ENCODE measurements around the gene DKK2. TPM values are rescaled to one million over a fixed set of nuclear protein-coding genes. Genes with fewer than 3 reads are reported as not detected.

DKK2 gene
- total RNA-seq, 1 experiment from 2014 or later, result not detected

DNA sequence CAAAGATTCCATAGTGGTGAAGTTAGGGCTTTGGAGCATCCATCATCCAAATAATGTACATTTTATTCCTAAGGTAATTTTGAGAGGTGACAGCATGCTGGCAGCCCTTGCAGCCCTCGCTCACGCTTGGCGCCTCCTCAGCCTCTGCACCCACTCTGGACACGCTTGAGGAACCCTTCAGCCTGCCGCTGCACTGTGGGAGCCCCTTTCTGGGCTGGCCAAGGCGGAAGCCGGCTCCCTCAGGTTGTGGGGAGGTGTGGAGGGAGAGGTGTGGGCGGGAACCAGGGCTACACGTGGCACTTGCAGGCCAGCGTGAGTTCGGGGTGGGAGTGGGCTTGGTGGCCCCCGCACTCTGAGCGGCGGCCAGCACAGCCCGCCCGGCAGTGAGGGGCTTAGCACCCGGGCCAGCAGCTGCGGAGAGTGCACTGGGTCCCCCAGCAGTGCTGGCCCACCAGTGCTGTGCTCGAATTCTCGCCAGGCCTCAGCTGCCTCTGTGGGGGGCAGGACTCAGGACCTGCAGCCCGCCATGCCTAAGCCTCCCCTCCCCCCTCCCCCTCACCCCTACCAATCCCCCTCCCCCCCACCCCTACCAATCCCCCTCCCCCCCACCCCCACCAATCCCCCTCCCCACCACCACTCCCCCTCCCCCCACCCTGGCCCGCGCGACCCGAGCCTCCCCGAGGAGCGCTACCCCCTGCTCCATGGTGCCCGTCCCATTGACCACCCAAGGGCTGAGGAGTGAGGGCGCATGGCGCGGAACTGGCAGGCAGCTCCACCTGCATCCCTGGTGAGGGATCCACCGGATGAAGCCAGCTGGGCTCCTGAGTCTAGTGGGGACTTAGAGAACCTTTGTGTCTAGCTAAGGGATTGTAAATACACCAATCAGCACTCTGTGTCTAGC, 37.0 kb upstream of the DKK2 start:
- Mint-ChIP-seq H3K27ac (no peak overlapping the region), H3K27me3 (ENCODE audit: low read depth) (no peaks in the 10 kb centered on the region; the same call in 1 of the 2 replicates), H3K4me3 (no peak overlapping the region), H3K9me3 (peaks cover 32% of the 10 kb centered on the region), H3K4me1 (no peaks in the 10 kb centered on the region), H3K36me3 (no peaks in the 10 kb centered on the region; the same call in 1 of the 2 replicates)
- TF ChIP-seq NR1H2 (CRISPR knock-in tag; IDR thresholded peaks at IDR 0.05) (no peak), FOXK1 (CRISPR knock-in tag; IDR thresholded peaks at IDR 0.05) (no peak), ZNF219 (CRISPR knock-in tag; IDR thresholded peaks at IDR 0.05; ENCODE audit: borderline replicate concordance) (no peak), TCF7 (CRISPR knock-in tag; IDR thresholded peaks at IDR 0.05; ENCODE audit: low read depth) (no peak), ZNF232 (CRISPR knock-in tag; IDR thresholded peaks at IDR 0.05) (no peak), MYBL2 (CRISPR knock-in tag; IDR thresholded peaks at IDR 0.05) (no peak), ELF4 (CRISPR knock-in tag; IDR thresholded peaks at IDR 0.05; ENCODE audit: low read depth) (no peak), ZNF263 (CRISPR knock-in tag; IDR thresholded peaks at IDR 0.05; ENCODE audit: low read depth) (no peak), NR3C1 (CRISPR knock-in tag; conservative IDR thresholded peaks at IDR 0.05; ENCODE audit: low read depth) (no peak), ZNF121 (CRISPR knock-in tag; IDR thresholded peaks at IDR 0.05) (no peak), JUN (CRISPR knock-in tag; IDR thresholded peaks at IDR 0.05) (no peak), JAZF1 (CRISPR knock-in tag; IDR thresholded peaks at IDR 0.05) (no peak), TEAD1 (CRISPR knock-in tag; IDR thresholded peaks at IDR 0.05) (no peak), ZNF671 (CRISPR knock-in tag; IDR thresholded peaks at IDR 0.05) (no peak)
- TF ChIP-seq, protein P1, sequence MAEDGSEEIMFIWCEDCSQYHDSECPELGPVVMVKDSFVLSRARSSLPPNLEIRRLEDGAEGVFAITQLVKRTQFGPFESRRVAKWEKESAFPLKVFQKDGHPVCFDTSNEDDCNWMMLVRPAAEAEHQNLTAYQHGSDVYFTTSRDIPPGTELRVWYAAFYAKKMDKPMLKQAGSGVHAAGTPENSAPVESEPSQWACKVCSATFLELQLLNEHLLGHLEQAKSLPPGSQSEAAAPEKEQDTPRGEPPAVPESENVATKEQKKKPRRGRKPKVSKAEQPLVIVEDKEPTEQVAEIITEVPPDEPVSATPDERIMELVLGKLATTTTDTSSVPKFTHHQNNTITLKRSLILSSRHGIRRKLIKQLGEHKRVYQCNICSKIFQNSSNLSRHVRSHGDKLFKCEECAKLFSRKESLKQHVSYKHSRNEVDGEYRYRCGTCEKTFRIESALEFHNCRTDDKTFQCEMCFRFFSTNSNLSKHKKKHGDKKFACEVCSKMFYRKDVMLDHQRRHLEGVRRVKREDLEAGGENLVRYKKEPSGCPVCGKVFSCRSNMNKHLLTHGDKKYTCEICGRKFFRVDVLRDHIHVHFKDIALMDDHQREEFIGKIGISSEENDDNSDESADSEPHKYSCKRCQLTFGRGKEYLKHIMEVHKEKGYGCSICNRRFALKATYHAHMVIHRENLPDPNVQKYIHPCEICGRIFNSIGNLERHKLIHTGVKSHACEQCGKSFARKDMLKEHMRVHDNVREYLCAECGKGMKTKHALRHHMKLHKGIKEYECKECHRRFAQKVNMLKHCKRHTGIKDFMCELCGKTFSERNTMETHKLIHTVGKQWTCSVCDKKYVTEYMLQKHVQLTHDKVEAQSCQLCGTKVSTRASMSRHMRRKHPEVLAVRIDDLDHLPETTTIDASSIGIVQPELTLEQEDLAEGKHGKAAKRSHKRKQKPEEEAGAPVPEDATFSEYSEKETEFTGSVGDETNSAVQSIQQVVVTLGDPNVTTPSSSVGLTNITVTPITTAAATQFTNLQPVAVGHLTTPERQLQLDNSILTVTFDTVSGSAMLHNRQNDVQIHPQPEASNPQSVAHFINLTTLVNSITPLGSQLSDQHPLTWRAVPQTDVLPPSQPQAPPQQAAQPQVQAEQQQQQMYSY (CRISPR knock-in tag; IDR thresholded peaks at IDR 0.05), result no peak
- TF ChIP-seq, protein P2, sequence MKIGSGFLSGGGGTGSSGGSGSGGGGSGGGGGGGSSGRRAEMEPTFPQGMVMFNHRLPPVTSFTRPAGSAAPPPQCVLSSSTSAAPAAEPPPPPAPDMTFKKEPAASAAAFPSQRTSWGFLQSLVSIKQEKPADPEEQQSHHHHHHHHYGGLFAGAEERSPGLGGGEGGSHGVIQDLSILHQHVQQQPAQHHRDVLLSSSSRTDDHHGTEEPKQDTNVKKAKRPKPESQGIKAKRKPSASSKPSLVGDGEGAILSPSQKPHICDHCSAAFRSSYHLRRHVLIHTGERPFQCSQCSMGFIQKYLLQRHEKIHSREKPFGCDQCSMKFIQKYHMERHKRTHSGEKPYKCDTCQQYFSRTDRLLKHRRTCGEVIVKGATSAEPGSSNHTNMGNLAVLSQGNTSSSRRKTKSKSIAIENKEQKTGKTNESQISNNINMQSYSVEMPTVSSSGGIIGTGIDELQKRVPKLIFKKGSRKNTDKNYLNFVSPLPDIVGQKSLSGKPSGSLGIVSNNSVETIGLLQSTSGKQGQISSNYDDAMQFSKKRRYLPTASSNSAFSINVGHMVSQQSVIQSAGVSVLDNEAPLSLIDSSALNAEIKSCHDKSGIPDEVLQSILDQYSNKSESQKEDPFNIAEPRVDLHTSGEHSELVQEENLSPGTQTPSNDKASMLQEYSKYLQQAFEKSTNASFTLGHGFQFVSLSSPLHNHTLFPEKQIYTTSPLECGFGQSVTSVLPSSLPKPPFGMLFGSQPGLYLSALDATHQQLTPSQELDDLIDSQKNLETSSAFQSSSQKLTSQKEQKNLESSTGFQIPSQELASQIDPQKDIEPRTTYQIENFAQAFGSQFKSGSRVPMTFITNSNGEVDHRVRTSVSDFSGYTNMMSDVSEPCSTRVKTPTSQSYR (CRISPR knock-in tag; IDR thresholded peaks at IDR 0.05), result no peak
- TF ChIP-seq, protein P3, sequence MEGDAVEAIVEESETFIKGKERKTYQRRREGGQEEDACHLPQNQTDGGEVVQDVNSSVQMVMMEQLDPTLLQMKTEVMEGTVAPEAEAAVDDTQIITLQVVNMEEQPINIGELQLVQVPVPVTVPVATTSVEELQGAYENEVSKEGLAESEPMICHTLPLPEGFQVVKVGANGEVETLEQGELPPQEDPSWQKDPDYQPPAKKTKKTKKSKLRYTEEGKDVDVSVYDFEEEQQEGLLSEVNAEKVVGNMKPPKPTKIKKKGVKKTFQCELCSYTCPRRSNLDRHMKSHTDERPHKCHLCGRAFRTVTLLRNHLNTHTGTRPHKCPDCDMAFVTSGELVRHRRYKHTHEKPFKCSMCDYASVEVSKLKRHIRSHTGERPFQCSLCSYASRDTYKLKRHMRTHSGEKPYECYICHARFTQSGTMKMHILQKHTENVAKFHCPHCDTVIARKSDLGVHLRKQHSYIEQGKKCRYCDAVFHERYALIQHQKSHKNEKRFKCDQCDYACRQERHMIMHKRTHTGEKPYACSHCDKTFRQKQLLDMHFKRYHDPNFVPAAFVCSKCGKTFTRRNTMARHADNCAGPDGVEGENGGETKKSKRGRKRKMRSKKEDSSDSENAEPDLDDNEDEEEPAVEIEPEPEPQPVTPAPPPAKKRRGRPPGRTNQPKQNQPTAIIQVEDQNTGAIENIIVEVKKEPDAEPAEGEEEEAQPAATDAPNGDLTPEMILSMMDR (IDR thresholded peaks at IDR 0.05), result no peak
- TF ChIP-seq, protein P4, sequence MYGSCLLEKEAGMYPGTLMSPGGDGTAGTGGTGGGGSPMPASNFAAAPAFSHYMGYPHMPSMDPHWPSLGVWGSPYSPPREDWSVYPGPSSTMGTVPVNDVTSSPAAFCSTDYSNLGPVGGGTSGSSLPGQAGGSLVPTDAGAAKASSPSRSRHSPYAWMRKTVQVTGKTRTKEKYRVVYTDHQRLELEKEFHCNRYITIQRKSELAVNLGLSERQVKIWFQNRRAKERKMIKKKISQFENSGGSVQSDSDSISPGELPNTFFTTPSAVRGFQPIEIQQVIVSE (CRISPR knock-in tag; IDR thresholded peaks at IDR 0.05; ENCODE audit: borderline replicate concordance), result no peak
- TF ChIP-seq, protein P5, sequence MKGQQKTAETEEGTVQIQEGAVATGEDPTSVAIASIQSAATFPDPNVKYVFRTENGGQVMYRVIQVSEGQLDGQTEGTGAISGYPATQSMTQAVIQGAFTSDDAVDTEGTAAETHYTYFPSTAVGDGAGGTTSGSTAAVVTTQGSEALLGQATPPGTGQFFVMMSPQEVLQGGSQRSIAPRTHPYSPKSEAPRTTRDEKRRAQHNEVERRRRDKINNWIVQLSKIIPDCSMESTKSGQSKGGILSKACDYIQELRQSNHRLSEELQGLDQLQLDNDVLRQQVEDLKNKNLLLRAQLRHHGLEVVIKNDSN (CRISPR knock-in tag; IDR thresholded peaks at IDR 0.05), result no peak
- TF ChIP-seq, protein P6, sequence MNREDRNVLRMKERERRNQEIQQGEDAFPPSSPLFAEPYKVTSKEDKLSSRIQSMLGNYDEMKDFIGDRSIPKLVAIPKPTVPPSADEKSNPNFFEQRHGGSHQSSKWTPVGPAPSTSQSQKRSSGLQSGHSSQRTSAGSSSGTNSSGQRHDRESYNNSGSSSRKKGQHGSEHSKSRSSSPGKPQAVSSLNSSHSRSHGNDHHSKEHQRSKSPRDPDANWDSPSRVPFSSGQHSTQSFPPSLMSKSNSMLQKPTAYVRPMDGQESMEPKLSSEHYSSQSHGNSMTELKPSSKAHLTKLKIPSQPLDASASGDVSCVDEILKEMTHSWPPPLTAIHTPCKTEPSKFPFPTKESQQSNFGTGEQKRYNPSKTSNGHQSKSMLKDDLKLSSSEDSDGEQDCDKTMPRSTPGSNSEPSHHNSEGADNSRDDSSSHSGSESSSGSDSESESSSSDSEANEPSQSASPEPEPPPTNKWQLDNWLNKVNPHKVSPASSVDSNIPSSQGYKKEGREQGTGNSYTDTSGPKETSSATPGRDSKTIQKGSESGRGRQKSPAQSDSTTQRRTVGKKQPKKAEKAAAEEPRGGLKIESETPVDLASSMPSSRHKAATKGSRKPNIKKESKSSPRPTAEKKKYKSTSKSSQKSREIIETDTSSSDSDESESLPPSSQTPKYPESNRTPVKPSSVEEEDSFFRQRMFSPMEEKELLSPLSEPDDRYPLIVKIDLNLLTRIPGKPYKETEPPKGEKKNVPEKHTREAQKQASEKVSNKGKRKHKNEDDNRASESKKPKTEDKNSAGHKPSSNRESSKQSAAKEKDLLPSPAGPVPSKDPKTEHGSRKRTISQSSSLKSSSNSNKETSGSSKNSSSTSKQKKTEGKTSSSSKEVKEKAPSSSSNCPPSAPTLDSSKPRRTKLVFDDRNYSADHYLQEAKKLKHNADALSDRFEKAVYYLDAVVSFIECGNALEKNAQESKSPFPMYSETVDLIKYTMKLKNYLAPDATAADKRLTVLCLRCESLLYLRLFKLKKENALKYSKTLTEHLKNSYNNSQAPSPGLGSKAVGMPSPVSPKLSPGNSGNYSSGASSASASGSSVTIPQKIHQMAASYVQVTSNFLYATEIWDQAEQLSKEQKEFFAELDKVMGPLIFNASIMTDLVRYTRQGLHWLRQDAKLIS (CRISPR knock-in tag; IDR thresholded peaks at IDR 0.05; ENCODE audit: borderline replicate concordance), result no peak
- POLR2A ChIA-PET, result no interaction called here
- ATAC-seq, result no peak
- DNase-seq (ENCODE audit: low spot score), result no peak
- CTCF ChIA-PET, result no interaction called here

Measured in WTC11 (cell line).